ENCODE data around the gene TBX18. TPM values are rescaled to one million over a fixed set of nuclear protein-coding genes. Genes with fewer than 3 reads are reported as not detected.

TBX18 gene
- total and polyA plus RNA-seq, 10 of the 15 experiments (the other 5 are each of a cell fraction or from before 2014, with no cell fraction given), result 0.03 to 6.1 (median 0.17) TPM; not detected in 6

DNA sequence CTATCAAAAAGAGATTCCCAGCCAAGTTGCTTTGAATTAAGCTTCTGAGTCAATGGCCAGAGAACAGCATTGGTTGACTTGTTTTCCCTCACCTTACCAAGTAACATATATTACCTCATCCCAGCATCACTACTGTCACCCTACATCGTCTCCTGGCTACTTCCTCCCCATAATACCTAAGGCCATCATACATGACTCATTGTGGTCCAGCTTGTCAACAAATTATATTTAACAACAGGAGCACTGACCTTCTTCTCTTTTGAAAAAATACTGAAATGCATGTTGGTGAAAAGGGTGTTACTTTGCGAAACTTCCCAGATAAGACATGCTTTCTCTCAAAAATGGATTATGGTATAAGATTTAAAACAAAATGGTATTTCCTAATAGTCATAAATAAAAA is 106.9 kb downstream of the TBX18 start (continued):
- TF ChIP-seq, protein P1, sequence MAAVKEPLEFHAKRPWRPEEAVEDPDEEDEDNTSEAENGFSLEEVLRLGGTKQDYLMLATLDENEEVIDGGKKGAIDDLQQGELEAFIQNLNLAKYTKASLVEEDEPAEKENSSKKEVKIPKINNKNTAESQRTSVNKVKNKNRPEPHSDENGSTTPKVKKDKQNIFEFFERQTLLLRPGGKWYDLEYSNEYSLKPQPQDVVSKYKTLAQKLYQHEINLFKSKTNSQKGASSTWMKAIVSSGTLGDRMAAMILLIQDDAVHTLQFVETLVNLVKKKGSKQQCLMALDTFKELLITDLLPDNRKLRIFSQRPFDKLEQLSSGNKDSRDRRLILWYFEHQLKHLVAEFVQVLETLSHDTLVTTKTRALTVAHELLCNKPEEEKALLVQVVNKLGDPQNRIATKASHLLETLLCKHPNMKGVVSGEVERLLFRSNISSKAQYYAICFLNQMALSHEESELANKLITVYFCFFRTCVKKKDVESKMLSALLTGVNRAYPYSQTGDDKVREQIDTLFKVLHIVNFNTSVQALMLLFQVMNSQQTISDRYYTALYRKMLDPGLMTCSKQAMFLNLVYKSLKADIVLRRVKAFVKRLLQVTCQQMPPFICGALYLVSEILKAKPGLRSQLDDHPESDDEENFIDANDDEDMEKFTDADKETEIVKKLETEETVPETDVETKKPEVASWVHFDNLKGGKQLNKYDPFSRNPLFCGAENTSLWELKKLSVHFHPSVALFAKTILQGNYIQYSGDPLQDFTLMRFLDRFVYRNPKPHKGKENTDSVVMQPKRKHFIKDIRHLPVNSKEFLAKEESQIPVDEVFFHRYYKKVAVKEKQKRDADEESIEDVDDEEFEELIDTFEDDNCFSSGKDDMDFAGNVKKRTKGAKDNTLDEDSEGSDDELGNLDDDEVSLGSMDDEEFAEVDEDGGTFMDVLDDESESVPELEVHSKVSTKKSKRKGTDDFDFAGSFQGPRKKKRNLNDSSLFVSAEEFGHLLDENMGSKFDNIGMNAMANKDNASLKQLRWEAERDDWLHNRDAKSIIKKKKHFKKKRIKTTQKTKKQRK (IDR thresholded peaks at IDR 0.05; ENCODE audit: low read depth, low read length), result no peak
- TF ChIP-seq, protein P2, sequence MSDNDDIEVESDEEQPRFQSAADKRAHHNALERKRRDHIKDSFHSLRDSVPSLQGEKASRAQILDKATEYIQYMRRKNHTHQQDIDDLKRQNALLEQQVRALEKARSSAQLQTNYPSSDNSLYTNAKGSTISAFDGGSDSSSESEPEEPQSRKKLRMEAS (IDR thresholded peaks at IDR 0.05; ENCODE audit: low read depth, low read length), result no peak
- TF ChIP-seq YBX1 (IDR thresholded peaks at IDR 0.05) (no peak), SUPT20H (IDR thresholded peaks at IDR 0.05; ENCODE audit: borderline replicate concordance, control insufficient read depth, low read depth, low read length) (no peak), RAD51 (IDR thresholded peaks at IDR 0.05) (no peak), RAD21 (IDR thresholded peaks at IDR 0.05; ENCODE audit: insufficient read depth, low read depth, low read length) (no peak), POLR2AphosphoS2 (IDR thresholded peaks at IDR 0.05; ENCODE audit: low read depth, low read length) (no peak), SRF (IDR thresholded peaks at IDR 0.05; ENCODE audit: low read depth in 2 of 2, low read length in 2 of 2) (no peak)

DNA sequence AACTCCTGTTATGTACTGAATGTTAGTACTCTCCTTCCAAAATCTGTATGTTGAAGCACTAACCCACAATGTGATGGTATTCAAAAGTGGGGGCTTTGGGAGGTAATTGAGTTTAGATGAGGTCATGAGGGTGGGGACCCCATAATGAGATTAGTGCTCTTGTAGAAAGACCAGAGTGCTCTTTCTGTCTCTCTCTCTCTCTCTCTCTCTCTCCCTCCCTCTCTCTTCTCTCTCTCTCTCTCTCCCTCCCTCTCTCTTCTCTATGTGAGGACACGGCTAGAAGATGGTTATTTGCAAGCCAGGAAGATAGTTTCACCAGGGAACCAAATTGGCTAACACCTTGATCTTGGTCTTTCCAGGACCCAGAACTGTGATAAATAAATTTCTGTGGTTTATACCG is 107.4 kb downstream of the TBX18 start:
- SMC1A ChIA-PET (ENCODE audit: uncharacterized antibody, unreplicated experiment), result no interaction called here
- RAD21 ChIA-PET (ENCODE audit: unreplicated experiment), result no interaction called here
- H3K79me2 ChIP-seq (ENCODE audit: control insufficient read depth, insufficient read depth, low read length), result no peaks in the 10 kb centered on the region
- FAIRE-seq (no peak), DNase-seq (ENCODE audit: low read depth, low spot score) (no peak), ATAC-seq (no peak)
- H3K36me3 ChIP-seq (ENCODE audit: control insufficient read depth in 2 of 2, insufficient read depth in 2 of 2, low read length in 1 of 2), result no peaks in the 10 kb centered on the region
- no peaks in the 10 kb centered on the region for H3K9me3 ChIP-seq (replicated peaks; ENCODE audit: control insufficient read depth, insufficient read depth, low read length)
- POLR2A ChIA-PET, result no interaction called here
- WGBS (ENCODE audit: insufficient coverage, insufficient replicate concordance, low lambda C conversion rate, missing lambda C conversion rate), result 6% methylated on average over 2 of the region's 2 CpGs
- no peak overlapping the region for H3K9ac ChIP-seq (ENCODE audit: control insufficient read depth, insufficient read depth, low read length)
- TF ChIP-seq, protein P3, sequence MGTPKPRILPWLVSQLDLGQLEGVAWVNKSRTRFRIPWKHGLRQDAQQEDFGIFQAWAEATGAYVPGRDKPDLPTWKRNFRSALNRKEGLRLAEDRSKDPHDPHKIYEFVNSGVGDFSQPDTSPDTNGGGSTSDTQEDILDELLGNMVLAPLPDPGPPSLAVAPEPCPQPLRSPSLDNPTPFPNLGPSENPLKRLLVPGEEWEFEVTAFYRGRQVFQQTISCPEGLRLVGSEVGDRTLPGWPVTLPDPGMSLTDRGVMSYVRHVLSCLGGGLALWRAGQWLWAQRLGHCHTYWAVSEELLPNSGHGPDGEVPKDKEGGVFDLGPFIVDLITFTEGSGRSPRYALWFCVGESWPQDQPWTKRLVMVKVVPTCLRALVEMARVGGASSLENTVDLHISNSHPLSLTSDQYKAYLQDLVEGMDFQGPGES (IDR thresholded peaks at IDR 0.05), result no peak
- TF ChIP-seq NRF1 (conservative IDR thresholded peaks at IDR 0.05; ENCODE audit: low read depth, low read length), result no peak
- TF ChIP-seq NFYB (IDR thresholded peaks at IDR 0.05; ENCODE audit: insufficient read depth, low read depth, low read length), result no peak
- TF ChIP-seq TAF1 (IDR thresholded peaks at IDR 0.05; ENCODE audit: borderline replicate concordance, low read depth, low read length), result no peak
- TF ChIP-seq BRCA1 (IDR thresholded peaks at IDR 0.05; ENCODE audit: low read depth, low read length), result no peak
- H3K27ac ChIP-seq (ENCODE audit: control insufficient read depth, insufficient read depth), result no peak overlapping the region
- H3K4me3 ChIP-seq, result no peak overlapping the region
- no peaks in the 10 kb centered on the region for H3K27me3 ChIP-seq (replicated peaks in 1 of 2; ENCODE audit: control insufficient read depth in 2 of 2, insufficient read depth in 2 of 2, low read length in 1 of 2)
- no peaks in the 10 kb centered on the region for H4K20me1 ChIP-seq (ENCODE audit: control insufficient read depth, insufficient read depth)
- no TSS peak for BruUV-seq (replicated peaks)
- in situ Hi-C loops (cut with MboI), result no loop called here
- no peaks in the 10 kb centered on the region for H3K4me1 ChIP-seq (ENCODE audit: control insufficient read depth, insufficient read depth, low read length)
- CTCF ChIA-PET, result no interaction called here
- no peak overlapping the region for H3K4me2 ChIP-seq (ENCODE audit: control insufficient read depth, insufficient read depth)
- no peak overlapping the region for H2AFZ ChIP-seq (ENCODE audit: control insufficient read depth, low read depth, low read length)
- intact Hi-C loops (cut with micrococcal nuclease; ENCODE audit: unreplicated experiment), result no loop called here

Data from GM12878 (cell line).